Umbilical cord (tissue), 2 donors: ENCODE results near the gene CUEDC1. TPM values are rescaled to one million over a fixed set of nuclear protein-coding genes. Genes with fewer than 3 reads are reported as not detected.

Experiments
- DNase-seq: peaks from one replicate; pipeline ENCODE4 v3.0.0-alpha.2; 2015; ENCODE audit warnings: low spot score
- total RNA-seq: library from RNA; depleted of rRNA; stranded (reverse); fragments of >200 nt; gene quantifications from one replicate; pipeline ENCODE4 v1.2.3, GENCODE V29; 2014; ENCODE audit warnings: low replicate concordance; ENCODE audit not compliant: insufficient read depth

The CUEDC1 gene
- total RNA-seq, 1 donor from 2014 or later, result 38.3 TPM

DNA sequence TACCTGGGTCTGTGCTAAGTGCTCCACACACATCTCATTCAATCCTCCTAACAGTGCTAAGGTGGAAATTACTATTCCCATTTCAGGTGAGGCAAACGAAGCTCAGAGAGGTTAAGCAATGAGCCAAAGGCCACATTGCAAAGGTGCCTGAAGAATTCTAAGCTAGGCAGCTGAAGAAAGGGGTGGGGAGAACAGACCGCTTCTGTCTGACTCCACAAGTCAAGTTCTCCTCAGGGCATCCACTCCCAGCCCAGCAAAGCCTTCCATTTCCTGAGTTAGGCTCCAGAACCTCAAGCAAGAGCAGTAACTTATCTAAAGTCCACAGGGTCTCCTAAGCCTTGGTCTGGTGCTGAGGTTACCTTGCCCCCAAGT is 78.4 kb downstream of the CUEDC1 start:
- DNase-seq, result no peak

DNA sequence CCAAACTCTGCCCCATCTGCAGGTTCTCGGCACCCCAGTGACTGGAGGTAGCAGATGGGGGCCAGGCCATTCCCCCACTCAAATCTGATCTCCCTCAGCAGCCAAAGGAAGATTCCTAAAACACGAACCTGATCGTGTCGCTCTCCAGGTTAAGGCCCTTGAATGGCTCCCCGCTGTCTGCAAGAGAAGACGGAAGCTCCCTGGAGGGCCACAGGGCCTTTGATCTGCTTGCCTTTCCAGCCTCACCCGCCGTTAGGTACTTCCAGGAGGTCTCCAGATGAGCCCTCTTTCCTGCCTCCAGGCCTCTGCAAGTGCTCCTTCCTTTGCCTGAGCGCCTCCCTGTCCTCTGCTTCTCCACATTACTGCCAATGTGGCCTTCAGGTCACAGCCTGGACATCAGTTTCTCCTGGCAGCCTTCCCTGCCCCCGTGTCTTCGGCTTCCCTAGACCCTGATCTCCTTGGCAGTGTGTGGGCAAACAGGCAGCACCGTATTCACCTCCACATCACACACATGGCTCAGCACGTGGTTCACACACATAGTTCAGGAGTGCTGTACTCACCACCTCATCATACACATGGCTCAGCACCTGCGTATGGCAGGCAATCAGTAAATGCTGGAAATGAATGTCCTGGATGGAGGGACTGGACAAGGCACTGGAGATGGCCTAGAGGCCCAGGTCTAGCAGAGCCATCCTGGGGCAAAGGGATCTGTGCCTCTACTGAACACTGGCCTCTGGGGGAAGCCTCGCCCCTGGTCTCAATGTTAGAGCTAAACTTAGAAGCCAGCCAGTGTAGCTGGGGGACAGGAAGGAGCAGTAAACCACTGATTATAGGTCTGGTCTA is 79.0 kb downstream of the CUEDC1 start:
- DNase-seq, result no peak

DNA sequence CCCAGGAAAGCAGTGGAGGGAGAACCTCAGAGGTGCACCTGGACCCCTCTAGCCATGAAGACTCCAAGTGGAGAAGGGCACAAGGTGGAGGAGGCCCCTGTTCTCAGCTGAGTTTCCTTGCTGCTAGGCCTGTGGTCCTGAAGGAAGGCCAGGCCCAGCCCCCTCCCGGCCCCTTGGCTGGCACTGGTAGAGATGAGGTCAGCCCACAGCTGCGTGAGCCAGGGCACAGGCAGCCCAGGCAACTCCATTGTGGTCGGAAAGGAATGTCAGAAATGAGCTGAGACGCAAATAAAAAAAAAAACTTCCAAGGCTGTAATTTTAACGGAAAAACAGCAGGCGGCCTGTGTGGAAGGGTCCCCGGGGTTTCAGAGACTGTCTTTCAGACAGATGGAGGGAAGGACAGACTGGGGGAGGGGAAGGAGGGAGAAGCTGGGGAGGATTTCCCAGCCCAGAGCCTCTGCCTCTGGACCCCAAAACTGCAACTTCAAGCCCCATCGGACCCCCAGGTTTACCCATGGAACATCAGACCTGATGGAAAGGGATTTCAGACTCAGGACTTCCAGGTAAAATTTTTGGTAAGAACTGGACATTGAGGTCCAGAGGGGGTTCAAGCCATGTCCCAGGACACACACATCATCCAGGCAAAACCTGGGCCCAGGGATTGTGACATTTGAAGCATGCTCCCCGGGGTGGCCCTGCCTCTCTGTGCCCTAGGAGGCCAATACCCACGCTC is 79.8 kb downstream of the CUEDC1 start:
- peak; percentile 97 for DNase-seq

- peak; percentile 97 for DNase-seq
Observed at GRCh38 chr17:57874434-57875289, 80.5 kb downstream of the CUEDC1 start.

DNA sequence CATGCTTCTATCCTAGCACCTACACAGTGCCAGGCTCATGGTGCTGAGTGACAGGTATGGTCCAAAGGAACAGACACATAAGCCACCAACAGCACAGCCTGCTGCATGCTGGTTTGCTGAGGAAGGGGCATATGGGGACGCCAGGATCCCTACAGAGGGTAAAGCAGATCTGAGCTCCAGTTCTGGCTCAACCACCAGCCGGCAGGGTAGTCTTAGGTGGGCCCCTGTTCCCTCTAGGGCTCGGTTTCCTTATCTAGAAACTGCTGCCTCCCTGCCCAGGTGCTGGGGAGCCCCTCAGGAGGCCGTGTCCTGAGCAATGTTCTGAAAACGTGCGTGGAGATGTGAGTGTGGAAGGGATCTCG is 81.2 kb downstream of the CUEDC1 start:
- DNase-seq, result no peak

- DNase-seq, result no peak
Observed at GRCh38 chr17:57873261-57874057, 81.8 kb downstream of the CUEDC1 start.

DNA sequence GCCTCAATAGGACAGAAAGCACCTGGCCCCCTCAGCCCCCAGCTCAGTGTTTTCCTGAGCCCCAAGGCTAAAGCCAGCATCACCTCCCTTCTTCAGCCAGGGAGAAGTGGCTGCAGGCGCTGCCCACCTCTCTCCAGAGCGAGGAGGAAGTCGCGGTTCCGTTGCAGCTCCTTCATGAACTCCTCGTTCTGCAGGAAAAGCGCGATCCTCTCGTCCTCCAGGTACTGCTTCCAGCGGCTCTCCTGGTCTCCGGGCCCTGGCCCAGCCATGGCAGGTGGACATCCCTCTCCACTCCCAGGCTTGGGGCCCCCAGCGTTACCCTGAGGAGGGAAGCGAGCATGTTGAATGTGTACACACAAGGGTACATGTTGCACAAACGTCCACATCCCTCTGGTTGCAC is 82.7 kb downstream of the CUEDC1 start:
- no peak for DNase-seq

GRCh38 chr17:57871863-57872262 is 83.3 kb downstream of the CUEDC1 start:
- no peak for DNase-seq

GRCh38 chr17:57871155-57871554 is 84.1 kb downstream of the CUEDC1 start:
- no peak for DNase-seq

GRCh38 chr17:57870283-57870635 is 85.0 kb downstream of the CUEDC1 start:
- peak; percentile 48 for DNase-seq

GRCh38 chr17:57869617-57870282 is 85.5 kb downstream of the CUEDC1 start:
- peak; percentile 98 for DNase-seq

GRCh38 chr17:57868910-57869616 is 86.1 kb downstream of the CUEDC1 start:
- no peak for DNase-seq

- DNase-seq, result peak; percentile 91
Observed at GRCh38 chr17:57868007-57868909, 87.0 kb downstream of the CUEDC1 start.

- DNase-seq, result no peak
Observed at GRCh38 chr17:57867126-57867525, 88.1 kb downstream of the CUEDC1 start.

GRCh38 chr17:57866723-57867122 is 88.5 kb downstream of the CUEDC1 start:
- no peak for DNase-seq

- DNase-seq, result no peak
Observed at GRCh38 chr17:57866319-57866718, 88.9 kb downstream of the CUEDC1 start.

GRCh38 chr17:57864273-57864672 is 90.9 kb downstream of the CUEDC1 start:
- no peak for DNase-seq

DNA sequence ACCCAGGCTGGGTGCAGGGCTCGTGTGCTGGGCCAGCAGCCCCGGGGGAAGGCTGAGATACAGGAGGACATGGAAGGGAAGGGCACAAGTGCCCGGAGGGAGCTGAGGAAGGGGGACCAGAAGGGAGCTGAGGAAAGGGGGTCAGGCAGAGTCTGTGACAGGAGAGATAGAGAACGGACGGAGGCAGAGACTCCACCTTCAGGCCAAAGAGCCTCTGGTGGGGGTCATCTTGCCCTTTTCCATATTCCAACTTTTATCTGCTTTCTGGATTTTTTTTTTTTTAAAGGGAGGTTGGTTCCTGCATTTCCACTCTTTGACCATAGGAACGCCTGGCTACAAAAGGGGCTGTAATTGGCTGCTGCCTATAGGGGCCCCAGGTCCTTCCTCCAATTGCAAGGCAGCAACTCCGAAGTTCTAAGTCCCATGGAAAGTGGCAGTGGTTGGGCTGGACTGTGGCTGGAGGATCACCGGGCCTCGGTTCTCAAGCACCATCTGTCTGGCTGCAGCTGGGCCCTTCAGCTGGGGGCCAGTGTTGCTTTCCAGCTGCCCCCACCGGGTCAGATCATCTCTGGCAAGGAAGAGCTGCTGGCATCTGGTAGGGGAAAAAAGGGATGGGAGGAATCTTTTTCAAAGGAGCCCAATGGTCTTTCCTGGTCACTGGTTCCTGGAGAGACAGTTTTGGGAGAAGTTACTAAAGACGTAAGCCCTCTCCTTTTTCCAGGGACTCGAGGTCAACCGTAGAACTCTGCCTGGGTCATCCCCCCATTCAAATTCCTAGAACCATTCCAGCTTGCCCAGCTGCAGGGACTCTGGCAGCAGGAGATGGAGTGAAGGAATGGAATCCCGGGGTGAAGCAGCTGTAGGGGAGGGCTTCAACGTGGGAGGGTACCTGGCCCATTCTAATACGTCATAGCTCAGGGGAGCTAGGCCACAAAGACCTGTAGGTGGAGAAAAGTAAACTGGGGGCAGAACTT is 92.2 kb downstream of the CUEDC1 start:
- peak; percentile 40 for DNase-seq
